GM19239 (cell line): Measurements from ENCODE around the gene SH3RF1.
A peak's percentile ranks its signal among the peaks of the same experiment; 100 is the strongest.
"Not testable (repeated sequence)": the region's sequence is repeated elsewhere in the genome, so short reads cannot be mapped to it uniquely, and the experiment has no call there.

Experiments used
- DNase-seq: peaks from one replicate; pipeline ENCODE4 v3.0.0; 2011; ENCODE audit warnings: low spot score; ENCODE audit not compliant: insufficient read length
- FAIRE-seq: peaks from 2 replicates; lab custom pipeline; 2011; peaks lifted over from hg19 to GRCh38; lab: Jason Lieb, UNC

Gene SH3RF1

GRCh38 chr4:169205075-169205743 lies 65.5 kb downstream of the SH3RF1 start:
- FAIRE-seq (no peak), DNase-seq (no peak)

- DNase-seq (no peak), FAIRE-seq (no peak)
These were observed 66.9 kb downstream of the SH3RF1 start for GRCh38 chr4:169203891-169204290.

GRCh38 chr4:169203278-169203677 lies 67.5 kb downstream of the SH3RF1 start:
- DNase-seq, FAIRE-seq: not testable (repeated sequence)

- DNase-seq (no peak), FAIRE-seq (peak; percentile 60)
These were observed 67.9 kb downstream of the SH3RF1 start for GRCh38 chr4:169202878-169203277.

GRCh38 chr4:169202145-169202699 lies 68.5 kb downstream of the SH3RF1 start:
- DNase-seq (no peak), FAIRE-seq (peak; percentile 90)

GRCh38 chr4:169201222-169202144 lies 69.3 kb downstream of the SH3RF1 start:
- DNase-seq (no peak), FAIRE-seq (peak; percentile 61)

GRCh38 chr4:169200361-169201030 lies 70.3 kb downstream of the SH3RF1 start:
- DNase-seq (no peak), FAIRE-seq (no peak)

GRCh38 chr4:169199184-169199583 lies 71.6 kb downstream of the SH3RF1 start:
- DNase-seq = no peak
- peak; percentile 72 for FAIRE-seq

GRCh38 chr4:169198167-169198566 lies 72.6 kb downstream of the SH3RF1 start:
- FAIRE-seq (no peak), DNase-seq (no peak)

- FAIRE-seq, DNase-seq: not testable (repeated sequence)
These were observed 73.5 kb downstream of the SH3RF1 start for GRCh38 chr4:169197206-169197605.

GRCh38 chr4:169195032-169195431 lies 75.7 kb downstream of the SH3RF1 start:
- DNase-seq (no peak), FAIRE-seq (no peak)

GRCh38 chr4:169189968-169190367 lies 80.8 kb downstream of the SH3RF1 start:
- peak; percentile 93 for FAIRE-seq

GRCh38 chr4:169189372-169189771 lies 81.4 kb downstream of the SH3RF1 start:
- FAIRE-seq (peak; percentile 96), DNase-seq (peak; percentile 7)

More at GRCh38 chr4:169189968-169190367, 80.8 kb downstream of the SH3RF1 start:
- DNase-seq = not testable (repeated sequence)

- no peak for FAIRE-seq
These were observed 82.6 kb downstream of the SH3RF1 start for GRCh38 chr4:169188204-169188603.

GRCh38 chr4:169185133-169185956 lies 85.4 kb downstream of the SH3RF1 start:
- DNase-seq (no peak), FAIRE-seq (peak; percentile 47)

More at GRCh38 chr4:169188204-169188603, 82.6 kb downstream of the SH3RF1 start:
- no peak for DNase-seq

- DNase-seq = no peak
- no peak for FAIRE-seq
These were observed 86.1 kb downstream of the SH3RF1 start for GRCh38 chr4:169184686-169185085.

- no peak for DNase-seq
- no peak for FAIRE-seq
These were observed 86.5 kb downstream of the SH3RF1 start for GRCh38 chr4:169184236-169184635.

- DNase-seq (no peak), FAIRE-seq (no peak)
These were observed 87.2 kb downstream of the SH3RF1 start for GRCh38 chr4:169183581-169183980.
